Testis (tissue), 3 donors: Measurements from ENCODE around the gene CALR. TPM values are rescaled to one million over a fixed set of nuclear protein-coding genes. Genes with fewer than 3 reads are reported as not detected.
"Not testable (repeated sequence)": the region's sequence is repeated elsewhere in the genome, so short reads cannot be mapped to it uniquely, and the experiment has no call there.

Experiments used
- DNase-seq: peaks from one replicate; pipeline ENCODE4 v3.0.0-alpha.2; 2019
- H3K27ac ChIP-seq, 2 donors: fragments of 200-600 bp; sonication (generic); one replicate each; pipeline ENCODE4 v1.5.1; 2019
- H3K27me3 ChIP-seq: fragments of 200-600 bp; sonication (generic); one replicate; pipeline ENCODE4 v1.5.1; 2019
- H3K36me3 ChIP-seq: fragments of 200-600 bp; sonication (generic); one replicate; pipeline ENCODE4 v1.5.1; 2017; ENCODE audit warnings: low read depth; ENCODE audit errors: missing control alignments
- H3K4me1 ChIP-seq: fragments of 200-600 bp; sonication (generic); one replicate; pipeline ENCODE4 v1.5.1; 2019
- H3K4me3 ChIP-seq, 2 donors: fragments of 200-600 bp; sonication (generic); one replicate each; pipeline ENCODE4 v1.5.1; 2017 to 2019
- H3K9me3 ChIP-seq: fragments of 200-600 bp; sonication (generic); one replicate; pipeline ENCODE4 v1.5.1; 2017
- CTCF ChIP-seq, 3 experiments: fragments of 450-650 bp in 2 of 3; fragments of 200-600 bp in 1 of 3; sonication (generic) in 1 of 3; IDR thresholded peaks; one replicate each; pipeline ENCODE4 v1.5.1; 2016 to 2019; ENCODE audit warnings: antibody characterized with exemption in 3 of 3, mild to moderate bottlenecking in 2 of 3, moderate library complexity in 1 of 3
- POLR2A ChIP-seq: fragments of 450-650 bp; IDR thresholded peaks from one replicate; pipeline ENCODE4 v1.6.1; 2017; ENCODE audit warnings: antibody characterized with exemption, mild to moderate bottlenecking, moderate library complexity
- WGBS, 2 donors: methylation state at CpG; one replicate each; pipeline ENCODE4 v1.1.5; 2018; 5-methylcytosine and 5-hydroxymethylcytosine counted together
- intact Hi-C: fragments of 100-400 bp; cut with DNase I; formaldehyde crosslinking; loops from one replicate; pipeline ENCODE4 v1.15.1; 2023; ENCODE audit warnings: low total_unique reads
- polyA plus RNA-seq: library from polyadenylated mRNA; stranded (reverse); fragments of 350-450 nt; fragmentation: Illumina TruSeq; extraction: RNeasy Lipid Tissue Mini Kit (QIAGEN cat#74804); gene quantifications from one replicate; pipeline ENCODE4 v1.2.3, GENCODE V29; 2014; ENCODE audit warnings: low read depth, low replicate concordance; ENCODE audit not compliant: insufficient read depth
- total RNA-seq, 2 donors: library from RNA; depleted of rRNA; stranded (reverse); fragments of >200 nt; gene quantifications; one replicate each; pipeline ENCODE4 v1.2.3, GENCODE V29; 2016

CALR gene
- total and polyA plus RNA-seq, 3 donors from 2014 or later = 389 to 538 (median 467) TPM

DNA sequence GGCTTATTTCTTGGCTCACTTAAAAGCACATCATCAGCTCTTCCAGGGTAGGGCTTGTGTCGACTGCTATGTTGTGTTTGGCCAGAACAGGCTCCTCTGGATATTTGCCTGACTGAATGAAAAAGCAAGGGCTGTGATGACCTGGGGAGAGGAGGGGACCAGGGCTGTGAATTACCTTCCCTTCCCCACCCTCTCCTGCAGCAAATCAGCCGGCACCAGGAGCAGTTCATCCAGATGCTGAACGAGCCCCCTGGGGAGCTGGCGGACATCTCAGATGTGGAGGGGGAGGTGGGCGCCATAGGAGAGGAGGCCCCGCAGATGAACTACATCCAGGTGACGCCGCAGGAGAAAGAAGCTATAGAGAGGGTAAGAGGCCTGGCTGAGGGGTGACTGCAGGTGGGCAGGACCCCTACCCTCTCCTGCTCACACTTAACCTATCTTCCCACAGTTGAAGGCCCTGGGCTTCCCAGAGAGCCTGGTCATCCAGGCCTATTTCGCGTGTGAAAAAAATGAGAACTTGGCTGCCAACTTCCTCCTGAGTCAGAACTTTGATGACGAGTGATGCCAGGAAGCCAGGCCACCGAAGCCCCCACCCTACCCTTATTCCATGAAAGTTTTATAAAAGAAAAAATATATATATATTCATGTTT is 14.2 kb downstream of the CALR start:
- Histone ChIP-seq H3K9me3 (no peaks in the 10 kb centered on the region), H3K4me1 (peaks cover 19% of the 10 kb centered on the region), H3K36me3 (no peaks in the 10 kb centered on the region), H3K27me3 (no peaks in the 10 kb centered on the region), H3K4me3 (no peak overlapping the region), H3K27ac (peak overlapping the region in 1 of 2 donors; percentile 31)
- WGBS, 2 donors = 57 to 65% methylated on average over 12 of the region's 12 CpGs
- TF ChIP-seq CTCF (IDR thresholded peaks at IDR 0.05) = no peak
- no peak for DNase-seq
- intact Hi-C loops = no loop called here

- DNase-seq = no peak
These were observed 14.9 kb downstream of the CALR start for GRCh38 chr19:12953138-12953798.

GRCh38 chr19:12953799-12954611 is 15.6 kb downstream of the CALR start:
- H3K27ac ChIP-seq = no peak overlapping the region
- H3K4me3 ChIP-seq = no peak overlapping the region
- no peaks in the 10 kb centered on the region for H3K9me3 ChIP-seq
- no peaks in the 10 kb centered on the region for H3K27me3 ChIP-seq
- peaks cover 19% of the 10 kb centered on the region for H3K4me1 ChIP-seq
- no peak for DNase-seq
- H3K36me3 ChIP-seq = no peaks in the 10 kb centered on the region
- 55 to 79% methylated on average over 11 to 12 of the region's 12 CpGs for WGBS, 2 donors
- intact Hi-C loops = no loop called here
- TF ChIP-seq POLR2A (no peak), CTCF (IDR thresholded peaks at IDR 0.05) (no peak)

More at GRCh38 chr19:12953138-12953798, 14.9 kb downstream of the CALR start:
- H3K4me3 ChIP-seq = no peak overlapping the region
- H3K4me1 ChIP-seq = peaks cover 19% of the 10 kb centered on the region
- no peaks in the 10 kb centered on the region for H3K9me3 ChIP-seq
- peak overlapping the region in 1 of 2 donors; percentile 31 for H3K27ac ChIP-seq
- no peaks in the 10 kb centered on the region for H3K27me3 ChIP-seq
- intact Hi-C loops = no loop called here
- H3K36me3 ChIP-seq = no peaks in the 10 kb centered on the region
- TF ChIP-seq CTCF (IDR thresholded peaks at IDR 0.05) (no peak), POLR2A (no peak)
- WGBS, 2 donors = 38 to 48% methylated on average over 11 of the region's 11 CpGs

- no peaks in the 10 kb centered on the region for H3K27me3 ChIP-seq
- no peaks in the 10 kb centered on the region for H3K36me3 ChIP-seq
- no peak overlapping the region for H3K4me3 ChIP-seq
- no peak overlapping the region for H3K27ac ChIP-seq
- WGBS, 2 donors = 53 to 83% methylated on average over 1 of the region's 1 CpG
- no peaks in the 10 kb centered on the region for H3K9me3 ChIP-seq
- peaks cover 19% of the 10 kb centered on the region for H3K4me1 ChIP-seq
- DNase-seq = no peak
- intact Hi-C loops = no loop called here
- no peak for TF ChIP-seq CTCF (IDR thresholded peaks at IDR 0.05)
- no peak for TF ChIP-seq POLR2A
These were observed 16.2 kb downstream of the CALR start for GRCh38 chr19:12954612-12954962.

- peaks cover 19% of the 10 kb centered on the region for H3K4me1 ChIP-seq
- H3K27me3 ChIP-seq, intact Hi-C loops, H3K9me3 ChIP-seq, H3K36me3 ChIP-seq, DNase-seq, H3K4me3 ChIP-seq, H3K27ac ChIP-seq: not testable (repeated sequence)
- 87 to 96% methylated on average over 9 of the region's 9 CpGs for WGBS, 2 donors
These were observed 17.2 kb downstream of the CALR start for GRCh38 chr19:12955575-12955974.
